Skeletal muscle tissue (tissue), 4 donors: Measurements from ENCODE around the gene IGFLR1. TPM values are rescaled to one million over a fixed set of nuclear protein-coding genes. Genes with fewer than 3 reads are reported as not detected.
A peak's percentile ranks its signal among the peaks of the same experiment; 100 is the strongest.

Source experiments
- H3K27ac ChIP-seq: one replicate; pipeline ENCODE4 v1.7.0; 2013; ENCODE audit warnings: mild to moderate bottlenecking, low read depth, low read length, inconsistent platforms
- H3K27me3 ChIP-seq, 3 donors: one replicate each; pipeline ENCODE4 v1.7.0; 2013; ENCODE audit warnings: low read length in 3 of 3; ENCODE audit not compliant: control insufficient read depth in 3 of 3, insufficient read depth in 3 of 3
- H3K36me3 ChIP-seq, 3 donors: one replicate each; pipeline ENCODE4 v1.7.0; 2013; ENCODE audit warnings: low read length in 3 of 3; ENCODE audit not compliant: control insufficient read depth in 3 of 3, insufficient read depth in 3 of 3
- H3K4me1 ChIP-seq, 3 donors: one replicate each; pipeline ENCODE4 v1.7.0; 2013; ENCODE audit warnings: low read length in 3 of 3, mild to moderate bottlenecking in 3 of 3; ENCODE audit not compliant: control insufficient read depth in 3 of 3, insufficient read depth in 3 of 3
- H3K4me3 ChIP-seq, 3 donors: one replicate each; pipeline ENCODE4 v1.7.0; 2013; ENCODE audit warnings: low read length in 3 of 3
- H3K9ac ChIP-seq, 3 donors: one replicate each; pipeline ENCODE4 v1.7.0; 2013; ENCODE audit warnings: low read length in 3 of 3, mild to moderate bottlenecking in 3 of 3, moderate library complexity in 2 of 3, low read depth in 1 of 3
- H3K9me3 ChIP-seq, 3 donors: one replicate each; pipeline ENCODE4 v1.7.0; 2013; ENCODE audit warnings: low read length in 3 of 3; ENCODE audit not compliant: control insufficient read depth in 3 of 3
- total RNA-seq: library from RNA; depleted of rRNA; stranded (reverse); fragments of >200 nt; gene quantifications from one replicate; pipeline ENCODE4 v1.2.3, GENCODE V29; 2014
- donor health status: Osteomylitis.

The IGFLR1 gene
- total RNA-seq, 1 donor from 2014 or later: 3.1 TPM

- H3K9me3 ChIP-seq: no peaks in the 10 kb centered on the region
- H3K4me1 ChIP-seq: peaks cover 32 to 55% (median 40%) of the 10 kb centered on the region in 3 donors
- peak overlapping the region; percentile 88 to 91 (median 89) for H3K9ac ChIP-seq
- peaks cover 10 to 16% (median 15%) of the 10 kb centered on the region in 3 donors for H3K36me3 ChIP-seq
- H3K27me3 ChIP-seq: no peaks in the 10 kb centered on the region
- peak overlapping the region in 2 of 3 donors; percentile 94 to 98 for H3K4me3 ChIP-seq
- peak overlapping the region; percentile 100 for H3K27ac ChIP-seq
Measured at GRCh38 chr19:35746531-35746930, 4.3 kb upstream of the IGFLR1 start.

DNA sequence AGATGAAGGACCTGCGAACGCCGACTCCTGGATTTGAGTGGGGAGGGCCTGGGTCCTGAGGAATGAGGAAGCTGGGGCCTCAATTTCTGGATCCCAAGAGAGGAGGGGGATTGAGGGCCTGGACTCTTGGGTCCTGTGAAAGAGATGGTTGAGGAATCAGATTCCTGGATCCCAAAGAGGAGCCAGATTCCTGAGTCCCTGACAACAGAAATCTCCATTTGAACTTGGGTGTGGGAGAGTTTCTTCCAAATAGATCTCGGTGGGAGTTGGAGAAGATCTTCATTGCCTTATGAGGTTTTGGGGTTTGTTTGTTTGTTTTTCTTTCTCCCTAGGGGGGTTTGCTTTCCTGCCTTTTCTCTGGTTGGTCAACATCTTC is 3.8 kb upstream of the IGFLR1 start:
- peak overlapping the region; percentile 88 to 91 (median 89) for H3K9ac ChIP-seq
- peaks cover 10 to 16% (median 15%) of the 10 kb centered on the region in 3 donors for H3K36me3 ChIP-seq
- peak overlapping the region; percentile 100 for H3K27ac ChIP-seq
- peak overlapping the region; percentile 91 to 98 (median 94) for H3K4me3 ChIP-seq
- no peaks in the 10 kb centered on the region for H3K27me3 ChIP-seq
- H3K9me3 ChIP-seq: no peaks in the 10 kb centered on the region
- H3K4me1 ChIP-seq: peaks cover 32 to 56% (median 43%) of the 10 kb centered on the region in 3 donors

GRCh38 chr19:35745328-35746086 is 3.3 kb upstream of the IGFLR1 start, which contains the start of the genes PSENEN and U2AF1L4:
TSS of gene PSENEN (plus strand) at chr19:35745651. CDS start at chr19:35745931, 280 bp downstream.
TSS of gene U2AF1L4 (minus strand) at chr19:35745418. CDS start at chr19:35745391, 27 bp downstream.
- H3K27ac ChIP-seq: peak within 1 kb of the TSS; percentile 100
- H3K9me3 ChIP-seq: no peaks in the 10 kb centered on the region
- peak within 1 kb of the TSS; percentile 94 to 96 (median 95) for H3K9ac ChIP-seq
- H3K4me3 ChIP-seq: peak within 1 kb of the TSS; percentile 91 to 98 (median 94)
- peaks cover 32 to 62% (median 47%) of the 10 kb centered on the region in 3 donors for H3K4me1 ChIP-seq
- no peaks in the 10 kb centered on the region for H3K27me3 ChIP-seq
- H3K36me3 ChIP-seq: peaks cover 10 to 16% (median 15%) of the 10 kb centered on the region in 3 donors

DNA sequence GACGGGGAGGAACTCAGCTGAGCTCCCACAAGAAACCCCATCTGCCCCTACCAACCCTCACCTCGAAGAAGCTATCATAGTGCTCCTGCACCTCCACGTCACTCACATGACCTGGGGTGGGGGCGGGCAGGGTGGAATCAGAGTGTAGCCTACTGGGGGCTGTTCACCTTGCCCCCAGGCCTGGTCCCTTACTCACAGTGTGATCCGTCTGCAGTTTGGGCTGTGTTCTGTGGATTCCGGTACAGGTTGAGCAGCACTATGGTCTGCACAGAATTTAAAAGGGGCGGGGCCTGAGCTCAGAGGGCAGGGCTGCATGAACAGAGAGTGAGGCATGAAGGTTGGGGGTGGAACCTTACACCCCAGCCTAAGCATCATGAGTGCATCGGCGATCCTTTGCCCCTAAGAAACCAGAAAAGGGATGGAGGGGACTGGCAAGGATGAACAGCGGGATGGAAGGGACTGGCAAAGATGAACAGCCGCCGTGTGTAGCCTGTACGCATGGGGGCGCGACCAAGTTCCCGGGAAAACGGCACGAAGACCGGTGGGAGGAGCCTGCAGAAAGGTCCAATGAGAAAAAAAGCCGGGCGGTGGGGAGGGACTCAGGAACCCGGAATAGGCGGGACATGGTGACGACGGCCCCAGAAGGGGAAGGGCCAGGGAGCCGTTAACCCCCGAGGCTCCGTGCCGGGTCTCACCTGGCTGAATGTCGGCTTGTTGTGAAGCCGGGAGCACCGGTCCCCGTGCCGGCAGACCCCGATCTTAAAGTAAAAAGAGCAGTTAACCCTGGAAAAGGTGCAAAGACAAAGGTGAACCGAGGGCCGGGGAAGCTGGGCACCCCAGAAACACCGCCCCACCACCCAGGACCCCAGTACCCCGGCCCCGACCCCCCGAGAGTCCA is 2.4 kb upstream of the IGFLR1 start:
- Histone ChIP-seq H3K27me3 (no peaks in the 10 kb centered on the region), H3K36me3 (peaks cover 10 to 16% (median 15%) of the 10 kb centered on the region in 3 donors), H3K9me3 (no peaks in the 10 kb centered on the region), H3K4me3 (peak overlapping the region; percentile 88 to 98 (median 94)), H3K9ac (peak overlapping the region; percentile 94 to 96 (median 95)), H3K27ac (peak overlapping the region; percentile 100), H3K4me1 (peaks cover 38 to 61% (median 49%) of the 10 kb centered on the region in 3 donors)

DNA sequence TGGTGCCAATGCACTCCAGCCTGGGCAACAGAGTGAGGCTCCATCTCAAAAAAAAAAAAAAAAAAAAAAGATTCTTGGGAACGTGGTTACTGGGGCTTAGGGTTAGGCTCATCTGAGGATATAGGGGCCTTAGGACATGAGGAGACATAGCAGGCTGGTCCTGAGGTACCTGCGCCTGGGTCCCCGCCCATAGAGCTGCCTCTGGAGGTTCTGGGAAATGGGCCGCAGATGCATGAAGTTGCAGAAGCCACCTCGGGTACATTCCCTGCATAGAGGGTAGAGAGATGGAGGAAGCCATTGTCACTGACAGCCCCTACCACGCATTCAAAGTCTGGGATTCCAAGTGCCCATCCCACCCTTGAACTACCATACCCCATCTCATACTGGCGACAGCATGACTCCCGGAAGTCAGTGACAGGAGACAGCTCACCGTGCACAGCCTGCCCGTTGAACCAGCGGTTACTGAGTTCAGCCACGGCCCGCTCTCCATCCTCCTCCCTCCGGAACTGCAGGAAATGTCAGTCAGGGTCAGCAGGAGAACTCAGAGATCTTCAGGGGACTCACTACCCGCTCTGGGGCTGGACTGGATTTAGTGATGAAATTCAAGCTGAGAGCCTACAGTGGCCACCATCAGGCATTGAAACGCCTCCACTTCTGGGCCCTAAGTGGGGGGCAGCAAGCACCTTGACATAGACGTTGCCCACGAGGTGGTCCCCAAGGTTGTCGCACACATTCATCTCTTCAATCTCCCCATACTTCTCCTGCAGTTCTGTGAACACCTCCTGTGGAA is 1.6 kb upstream of the IGFLR1 start:
- peaks cover 34 to 62% (median 45%) of the 10 kb centered on the region in 3 donors for H3K4me1 ChIP-seq
- H3K4me3 ChIP-seq: peak overlapping the region; percentile 88 to 98 (median 94)
- peak overlapping the region; percentile 100 for H3K27ac ChIP-seq
- peak overlapping the region in 2 of 3 donors; percentile 94 to 96 for H3K9ac ChIP-seq
- no peaks in the 10 kb centered on the region for H3K9me3 ChIP-seq
- no peaks in the 10 kb centered on the region for H3K27me3 ChIP-seq
- peaks cover 13 to 19% (median 17%) of the 10 kb centered on the region in 3 donors for H3K36me3 ChIP-seq

- Histone ChIP-seq H3K9me3 (no peaks in the 10 kb centered on the region), H3K9ac (peak overlapping the region; percentile 80 to 87 (median 81)), H3K4me1 (peaks cover 21 to 52% (median 35%) of the 10 kb centered on the region in 3 donors), H3K36me3 (peaks cover 33 to 44% (median 43%) of the 10 kb centered on the region in 3 donors), H3K27ac (peak overlapping the region; percentile 87), H3K27me3 (no peaks in the 10 kb centered on the region), H3K4me3 (peak overlapping the region; percentile 85 to 88 (median 86))
Measured at GRCh38 chr19:35741203-35741515, 1.1 kb downstream of the IGFLR1 start.

DNA sequence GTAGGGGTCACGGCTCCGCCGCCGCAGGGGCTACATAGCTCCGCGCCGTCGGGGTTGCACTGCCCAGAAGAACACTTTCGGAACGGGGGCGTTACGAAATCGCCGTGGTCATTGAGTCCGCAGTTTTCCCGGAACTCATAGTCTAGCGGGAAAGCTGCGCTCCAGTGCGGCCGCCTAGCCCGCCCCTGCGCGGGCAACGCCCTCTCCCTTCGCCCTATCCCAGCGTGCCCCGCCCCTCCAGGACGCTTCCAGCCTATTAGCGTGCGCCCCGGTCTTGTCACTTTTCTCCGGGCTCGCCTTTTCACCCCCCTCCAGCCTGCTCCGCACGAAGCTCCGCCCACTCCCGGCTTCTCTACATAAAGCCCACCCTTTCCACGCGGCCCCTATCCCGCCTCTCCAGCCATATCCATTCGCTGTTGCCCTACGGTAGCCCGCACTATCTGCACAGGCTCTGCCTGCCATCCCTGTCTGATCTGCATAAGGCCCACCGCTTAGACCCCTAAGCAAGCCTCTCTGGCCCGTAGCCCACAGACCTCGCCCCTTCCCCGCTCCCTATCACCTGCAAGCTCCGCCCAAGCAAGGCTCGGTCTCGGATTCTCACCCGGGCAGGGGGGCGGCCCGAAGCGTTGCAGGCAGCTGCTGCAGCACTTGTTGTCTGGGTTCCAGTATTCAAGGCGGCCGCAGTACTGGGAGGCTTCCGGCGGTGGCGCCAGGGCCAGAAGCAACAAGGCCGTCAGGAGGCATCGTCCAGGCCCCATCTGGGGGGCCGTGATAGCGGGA is 1.6 kb downstream of the IGFLR1 start:
- Histone ChIP-seq H3K27me3 (no peaks in the 10 kb centered on the region), H3K36me3 (peaks cover 35 to 44% (median 44%) of the 10 kb centered on the region in 3 donors), H3K9me3 (no peaks in the 10 kb centered on the region), H3K4me1 (peaks cover 16 to 46% (median 30%) of the 10 kb centered on the region in 3 donors), H3K27ac (peak overlapping the region; percentile 87), H3K4me3 (peak overlapping the region; percentile 85 to 88 (median 86)), H3K9ac (peak overlapping the region; percentile 80 to 87 (median 81))

DNA sequence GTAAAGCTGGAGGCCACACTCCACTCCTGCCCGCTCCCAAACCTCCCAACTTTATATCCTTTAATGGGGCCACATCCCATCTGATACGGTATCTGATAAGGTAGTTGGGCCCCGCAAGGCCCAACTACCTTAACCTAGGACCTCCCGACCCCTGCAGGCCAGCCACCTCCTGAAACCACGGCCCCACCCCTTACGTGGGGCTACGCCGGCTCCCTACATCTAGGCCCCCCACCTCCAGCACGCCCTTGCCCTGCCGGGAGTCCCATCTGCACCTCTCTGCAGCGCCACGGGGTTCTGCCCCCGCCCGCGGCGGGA is 2.2 kb downstream of the IGFLR1 start:
- H3K4me1 ChIP-seq: peaks cover 16 to 45% (median 29%) of the 10 kb centered on the region in 3 donors
- peak overlapping the region; percentile 85 to 88 (median 86) for H3K4me3 ChIP-seq
- H3K27ac ChIP-seq: peak overlapping the region; percentile 87
- no peaks in the 10 kb centered on the region for H3K27me3 ChIP-seq
- no peaks in the 10 kb centered on the region for H3K9me3 ChIP-seq
- peak overlapping the region; percentile 30 to 87 (median 79) for H3K9ac ChIP-seq
- peaks cover 40 to 50% (median 49%) of the 10 kb centered on the region in 3 donors for H3K36me3 ChIP-seq
